Measurements from ENCODE around the gene MDFI. TPM values are rescaled to one million over a fixed set of nuclear protein-coding genes. Genes with fewer than 3 reads are reported as not detected.

Gene MDFI
- polyA plus RNA-seq, 1 of the 3 experiments (the other 2 are of a cell fraction): 7.0 TPM

- WGBS (ENCODE audit: low lambda C conversion rate): 88% methylated on average over 9 of the region's 9 CpGs
- Histone ChIP-seq H3K9me3 (no peaks in the 10 kb centered on the region), H3K27me3 (ENCODE audit: insufficient read depth) (no peaks in the 10 kb centered on the region), H3F3A (replicated peaks; ENCODE audit: insufficient read depth) (no peaks in the 10 kb centered on the region), H4K20me1 (ENCODE audit: insufficient read depth) (no peaks in the 10 kb centered on the region), H2AFZ (ENCODE audit: low read depth) (no peak overlapping the region), H3K36me3 (replicated peaks in 1 of 2; ENCODE audit: control insufficient read depth in 1 of 2, insufficient read depth in 2 of 2, low read length in 1 of 2) (no peaks in the 10 kb centered on the region), H3K79me2 (ENCODE audit: insufficient read depth) (no peaks in the 10 kb centered on the region), H3K4me1 (ENCODE audit: control insufficient read depth in 1 of 2, insufficient read depth in 2 of 2, low read depth in 1 of 2, low read length in 1 of 2) (peaks cover 0 to 2% of the 10 kb centered on the region in 2 experiments; a peak in 1 of 4 replicates), H3K9ac (no peak overlapping the region), H3K4me3 (ENCODE audit: low read depth in 2 of 2, low read length in 1 of 2) (no peak overlapping the region), H3K9me2 (no peaks in the 10 kb centered on the region), H3K4me2 (no peak overlapping the region), H3K27ac (ENCODE audit: low read depth in 2 of 2, low read length in 1 of 2) (no peak overlapping the region)
- DNase-seq: no peak
- CTCF ChIA-PET: interaction anchor here (20.7 kb wide), 1 partner anchor 79 kb away, joined by 504 read pairs; no protein-coding TSS in a partner anchor
- POLR2A ChIA-PET: no interaction called here
- TF ChIP-seq TAF1 (IDR thresholded peaks at IDR 0.05; ENCODE audit: borderline replicate concordance, low read depth, low read length): no peak
- TF ChIP-seq EP300 (IDR thresholded peaks at IDR 0.05; ENCODE audit: borderline replicate concordance in 1 of 2, low read depth in 1 of 2, low read length in 1 of 2): no peak
- no peak for TF ChIP-seq MAX (IDR thresholded peaks at IDR 0.05; ENCODE audit: low read depth)
- no peak for TF ChIP-seq GATA2 (CRISPR knock-in tag; IDR thresholded peaks at IDR 0.05)
- TF ChIP-seq NFIC (IDR thresholded peaks at IDR 0.05; ENCODE audit: borderline replicate concordance): no peak
- no peak for TF ChIP-seq EZH2phosphoT487 (IDR thresholded peaks at IDR 0.05; ENCODE audit: borderline replicate concordance, low read depth)
- TF ChIP-seq FOXJ3 (CRISPR knock-in tag; IDR thresholded peaks at IDR 0.05): no peak
- no peak for TF ChIP-seq RFX5 (IDR thresholded peaks at IDR 0.05; ENCODE audit: low read length)
- TF ChIP-seq SMC3 (IDR thresholded peaks at IDR 0.05; ENCODE audit: low read depth, low read length): no peak
Measured at GRCh38 chr6:41607736-41608135, 30.5 kb upstream of the MDFI start.

- CTCF ChIA-PET: interaction anchor here (20.7 kb wide), 1 partner anchor 78 kb away, joined by 504 read pairs; no protein-coding TSS in a partner anchor
- Histone ChIP-seq H3K4me1 (ENCODE audit: control insufficient read depth in 1 of 2, insufficient read depth in 2 of 2, low read depth in 1 of 2, low read length in 1 of 2) (no peaks in the 10 kb centered on the region), H3K27ac (ENCODE audit: low read depth in 2 of 2, low read length in 1 of 2) (no peak overlapping the region), H3F3A (replicated peaks; ENCODE audit: insufficient read depth) (no peaks in the 10 kb centered on the region), H3K9me2 (no peaks in the 10 kb centered on the region), H3K9me3 (no peaks in the 10 kb centered on the region), H3K4me2 (no peak overlapping the region), H4K20me1 (ENCODE audit: insufficient read depth) (no peaks in the 10 kb centered on the region), H3K9ac (no peak overlapping the region), H3K4me3 (ENCODE audit: low read depth in 2 of 2, low read length in 1 of 2) (no peak overlapping the region), H3K27me3 (ENCODE audit: insufficient read depth) (no peaks in the 10 kb centered on the region), H3K79me2 (ENCODE audit: insufficient read depth) (no peaks in the 10 kb centered on the region), H2AFZ (ENCODE audit: low read depth) (no peak overlapping the region), H3K36me3 (replicated peaks in 1 of 2; ENCODE audit: control insufficient read depth in 1 of 2, insufficient read depth in 2 of 2, low read length in 1 of 2) (no peaks in the 10 kb centered on the region)
- 77% methylated on average over 10 of the region's 11 CpGs for WGBS (ENCODE audit: low lambda C conversion rate)
- TF ChIP-seq TEAD4 (IDR thresholded peaks at IDR 0.05; ENCODE audit: borderline replicate concordance, insufficient read depth) (no peak), IRF3 (IDR thresholded peaks at IDR 0.05; ENCODE audit: low read depth, low read length) (no peak), MEF2A (IDR thresholded peaks at IDR 0.05; ENCODE audit: borderline replicate concordance, low read depth) (no peak), FOXJ3 (CRISPR knock-in tag; IDR thresholded peaks at IDR 0.05) (no peak), NFIC (IDR thresholded peaks at IDR 0.05; ENCODE audit: borderline replicate concordance) (no peak), CHD2 (IDR thresholded peaks at IDR 0.05; ENCODE audit: low read length, partially characterized antibody) (no peak)
- no peak for DNase-seq
- POLR2A ChIA-PET: no interaction called here
Measured at GRCh38 chr6:41608443-41609151, 29.7 kb upstream of the MDFI start.

Measured in SK-N-SH (cell line).